CD4-positive, alpha-beta T cell treated with Interleukin-6 for 4 hours (primary cell): ENCODE measurements around the gene PRICKLE2.

ENCODE experiments used
- DNase-seq: peaks from one replicate; pipeline ENCODE4 v3.0.0-alpha.2; 2020; ENCODE audit warnings: mixed read lengths

Gene PRICKLE2

DNA sequence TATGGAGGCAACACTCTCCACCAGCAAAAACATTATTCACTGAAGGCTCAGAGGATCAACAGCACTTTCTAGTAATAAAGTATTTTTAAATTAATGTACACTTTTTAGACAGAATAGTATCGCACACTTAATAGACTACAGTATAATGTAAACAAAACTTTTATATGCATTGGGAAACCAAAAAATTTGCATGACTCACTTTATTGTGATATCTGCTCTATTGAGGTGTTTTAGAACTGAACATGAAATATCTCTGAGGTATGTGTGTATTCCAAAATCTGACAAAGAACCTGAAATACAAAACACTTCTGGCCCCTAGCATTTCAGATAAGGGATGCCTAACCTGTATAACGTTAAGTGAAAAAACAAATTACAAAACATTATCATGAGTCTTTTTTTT, 99.7 kb downstream of the PRICKLE2 start:
- no peak for DNase-seq

DNA sequence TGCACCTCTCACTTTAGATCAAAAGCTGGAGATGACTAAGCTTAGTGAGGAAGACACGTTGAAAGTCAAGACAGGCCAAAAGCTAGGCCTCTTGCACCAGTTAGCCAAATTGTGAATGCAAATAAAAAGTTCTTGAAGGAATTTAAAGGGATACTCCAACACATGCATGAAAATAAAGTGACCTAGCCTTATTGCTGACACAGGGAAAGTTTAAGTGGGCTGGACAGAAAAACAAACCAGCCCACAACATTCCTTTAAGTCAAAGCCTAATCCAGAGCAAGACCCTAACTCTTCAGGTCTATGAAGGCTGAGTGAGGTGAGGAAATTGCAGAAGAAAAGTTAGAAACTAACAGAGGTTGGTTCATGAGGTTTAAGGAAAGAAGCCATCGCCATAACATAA, 101.3 kb downstream of the PRICKLE2 start:
- no peak for DNase-seq

DNA sequence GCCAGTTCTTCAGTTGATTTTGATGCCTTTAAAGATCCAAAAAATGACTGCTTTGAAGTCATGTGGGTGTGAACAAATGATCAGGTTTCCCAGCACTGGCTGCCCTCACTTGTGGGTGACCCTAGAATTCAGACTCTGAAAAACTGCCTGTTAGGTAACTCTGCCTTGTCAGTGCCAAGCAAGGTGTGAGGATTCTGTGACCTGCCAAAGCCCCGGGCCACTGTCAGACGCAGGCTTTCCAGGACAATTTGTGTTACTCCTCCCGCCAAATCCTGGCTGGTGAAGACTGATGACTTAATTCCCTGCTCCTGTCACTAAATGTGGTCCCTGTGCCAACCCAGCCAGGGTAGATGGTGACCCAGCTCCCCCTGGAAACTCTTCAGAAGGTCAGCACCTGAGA, 102.8 kb downstream of the PRICKLE2 start:
- no peak for DNase-seq

- DNase-seq: no peak
Measured at GRCh38 chr3:64121750-64122311, 103.4 kb downstream of the PRICKLE2 start.

- DNase-seq: no peak
Measured at GRCh38 chr3:64120876-64121275, 104.4 kb downstream of the PRICKLE2 start.

DNA sequence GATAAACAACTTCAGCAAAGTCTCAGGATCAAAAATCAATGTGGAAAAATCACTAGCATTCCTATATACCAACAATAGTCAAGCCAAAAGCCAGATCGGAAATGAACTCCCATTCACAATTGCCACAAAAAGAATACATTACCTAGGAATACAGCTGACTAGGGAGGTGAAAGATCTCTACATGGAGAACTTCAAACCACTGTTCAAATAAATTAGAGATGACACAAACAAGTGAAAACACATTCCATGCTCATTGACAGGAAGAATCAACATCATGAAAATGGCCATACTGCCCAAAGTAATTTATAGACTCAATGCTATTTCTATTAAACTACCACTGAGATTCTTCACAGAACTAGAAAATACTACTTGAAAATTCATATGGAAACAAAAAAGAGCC, 107.8 kb downstream of the PRICKLE2 start:
- no peak for DNase-seq

DNA sequence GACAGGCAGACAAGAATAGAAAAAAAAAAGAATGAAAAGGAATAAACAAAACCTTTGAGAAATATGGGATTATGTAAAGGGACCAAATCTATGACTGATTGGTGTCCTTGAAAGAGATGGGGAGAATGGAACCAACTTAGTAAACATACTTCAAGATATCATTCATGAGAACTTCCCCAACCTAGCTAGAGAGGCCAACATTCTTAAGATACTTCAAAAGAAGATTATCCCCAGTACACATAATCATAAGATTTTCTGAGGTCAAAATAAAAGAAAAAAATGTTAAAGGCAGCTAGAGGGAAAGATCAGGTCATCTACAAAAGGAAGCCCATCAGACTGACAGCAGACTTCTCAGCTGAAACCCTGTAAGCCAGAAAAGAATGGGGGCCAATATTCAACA, 110.6 kb downstream of the PRICKLE2 start:
- no peak for DNase-seq

DNA sequence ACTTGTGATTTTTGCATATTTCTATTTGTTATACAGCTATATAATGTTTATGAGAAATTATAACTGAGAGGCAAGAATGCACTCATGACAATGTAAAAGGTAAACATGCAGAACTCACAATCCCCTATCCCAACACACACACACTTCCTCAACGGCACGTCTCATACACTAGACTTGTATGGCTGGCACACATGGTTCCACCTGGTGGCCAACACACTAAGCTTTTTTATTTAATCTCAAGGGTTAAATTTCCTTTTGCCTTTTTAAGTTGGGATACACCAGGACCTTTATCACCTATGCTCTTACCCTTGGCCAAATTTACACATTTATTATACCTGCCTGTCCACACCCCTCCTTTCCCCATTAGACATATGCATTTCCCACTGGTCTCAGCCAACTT, 113.4 kb downstream of the PRICKLE2 start:
- no peak for DNase-seq

GRCh38 chr3:64111083-64111482, 114.2 kb downstream of the PRICKLE2 start:
- DNase-seq: no peak

DNA sequence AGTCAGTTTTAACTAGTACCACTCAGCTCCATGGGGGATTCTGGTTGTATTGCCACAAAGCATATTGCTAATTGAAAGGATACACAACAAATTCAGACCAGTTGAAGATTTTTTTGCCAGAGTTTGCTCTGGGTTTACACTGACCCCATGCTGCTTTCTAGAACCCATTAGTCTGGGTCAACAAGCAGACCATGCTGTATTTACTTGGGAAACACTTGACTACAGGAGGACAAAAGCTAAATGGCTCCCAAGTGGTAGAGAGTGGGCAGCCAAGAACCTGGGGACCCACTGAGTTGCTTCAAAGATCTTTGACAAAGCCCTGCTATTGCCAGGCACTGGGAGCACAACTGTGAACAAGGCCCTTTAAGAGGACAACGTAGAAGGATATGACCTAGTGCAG, 115.2 kb downstream of the PRICKLE2 start:
- DNase-seq: no peak

- no peak for DNase-seq
Measured at GRCh38 chr3:64109438-64109837, 115.8 kb downstream of the PRICKLE2 start.

DNA sequence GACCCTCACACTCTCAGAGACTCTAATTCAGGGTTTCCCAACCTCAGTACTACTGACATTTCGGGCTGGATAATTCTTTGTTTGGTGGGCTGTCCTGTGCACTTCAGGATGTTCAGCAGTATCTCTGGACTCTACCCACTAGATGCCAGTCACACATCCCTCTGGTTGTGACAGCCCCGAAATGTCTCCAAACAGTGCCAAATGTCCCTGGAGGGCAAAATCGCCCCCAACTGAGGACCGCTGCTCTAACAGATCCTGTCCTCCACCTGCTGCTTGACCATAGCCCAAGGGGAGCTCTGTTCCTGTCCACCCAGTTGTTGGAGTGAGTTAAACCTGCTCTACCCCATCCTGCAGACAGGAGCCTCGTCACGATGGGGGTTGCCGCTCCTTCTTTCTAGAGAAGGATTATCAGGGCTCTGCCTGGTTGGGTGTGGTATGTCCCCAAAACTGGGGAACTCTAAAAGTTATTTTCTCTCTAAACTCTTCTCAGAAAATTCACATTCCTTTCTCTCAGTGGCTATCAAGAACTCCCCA, 116.4 kb downstream of the PRICKLE2 start:
- DNase-seq: no peak

- DNase-seq: no peak
Measured at GRCh38 chr3:64108231-64108630, 117.0 kb downstream of the PRICKLE2 start.

GRCh38 chr3:64107190-64107589, 118.1 kb downstream of the PRICKLE2 start:
- no peak for DNase-seq

DNA sequence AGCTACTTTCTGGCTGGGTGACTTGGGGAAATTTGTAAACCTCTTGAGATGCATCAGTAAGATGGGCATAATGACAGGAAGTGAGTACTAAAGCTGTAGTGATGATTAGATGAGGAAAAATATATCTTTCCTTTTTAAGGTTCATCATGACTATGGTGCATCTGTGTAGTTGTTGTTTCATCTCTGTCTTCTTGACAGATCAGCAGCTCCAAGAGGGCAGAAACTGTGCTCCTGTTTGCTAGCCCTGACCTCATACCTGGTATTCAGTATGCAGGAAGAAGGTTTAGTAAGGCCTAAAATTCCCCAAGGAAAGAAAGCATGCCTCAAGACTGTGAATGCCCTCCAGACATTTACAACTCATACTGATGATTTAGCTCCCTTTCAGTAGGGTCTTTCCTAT, 119.5 kb downstream of the PRICKLE2 start:
- no peak for DNase-seq

DNA sequence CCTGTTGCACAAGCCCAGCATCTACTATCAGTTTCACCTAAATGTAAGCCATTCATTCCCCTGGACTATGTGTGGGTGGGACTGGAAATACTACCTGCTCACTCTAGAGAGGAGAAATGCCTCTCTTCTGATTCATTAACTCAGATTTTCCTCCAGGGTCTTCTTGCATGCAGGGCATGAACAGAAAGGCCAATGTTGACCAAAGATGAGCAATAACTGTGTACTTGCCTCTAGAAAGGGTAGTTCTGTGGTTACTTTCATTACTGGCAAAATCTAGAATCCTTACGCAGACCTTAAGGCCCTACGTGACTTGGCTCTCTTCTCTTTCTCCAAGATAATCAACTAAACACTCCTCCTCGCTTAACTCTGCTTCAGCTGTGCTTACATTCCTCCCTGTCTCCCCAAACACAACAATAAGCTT, 120.6 kb downstream of the PRICKLE2 start:
- no peak for DNase-seq

GRCh38 chr3:64104006-64104405, 121.3 kb downstream of the PRICKLE2 start:
- DNase-seq: no peak

DNA sequence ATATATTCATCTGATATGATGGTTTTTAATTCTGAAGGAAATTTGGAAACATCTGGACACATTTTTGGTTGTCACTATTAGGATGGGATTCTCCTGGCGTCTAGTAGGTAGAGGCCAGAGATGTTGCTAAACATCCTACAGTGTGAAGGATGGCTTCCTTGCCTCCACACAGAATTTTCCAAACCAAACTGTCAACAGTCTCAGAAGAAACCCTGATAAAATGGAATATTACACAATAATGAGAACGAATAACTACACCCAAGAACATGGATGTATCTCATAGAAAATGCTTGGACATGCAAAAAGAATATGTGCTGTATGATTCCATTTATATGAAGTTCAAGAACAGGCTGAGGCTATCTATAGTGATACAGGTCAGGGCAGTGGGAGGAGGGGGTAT, 122.1 kb downstream of the PRICKLE2 start:
- no peak for DNase-seq

DNA sequence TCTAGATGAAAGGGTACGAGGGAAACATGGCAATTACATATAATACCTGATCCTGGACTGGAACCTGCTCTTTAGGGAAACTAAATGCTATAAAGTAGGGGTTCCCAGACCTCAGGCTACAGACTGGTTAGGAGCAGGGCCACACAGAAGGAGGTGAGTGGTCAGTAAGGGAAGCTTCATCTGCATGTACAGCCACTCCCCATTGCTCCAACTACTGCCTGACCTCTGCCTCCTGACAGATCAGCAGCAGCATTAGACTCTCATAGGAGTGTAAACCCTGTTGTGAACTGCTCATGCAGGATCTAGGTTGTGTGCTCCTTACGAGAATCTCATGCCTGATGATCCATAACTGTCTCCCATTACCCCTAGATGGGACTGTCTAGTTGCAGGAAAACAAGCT, 123.1 kb downstream of the PRICKLE2 start:
- DNase-seq: no peak

- no peak for DNase-seq
Measured at GRCh38 chr3:64099316-64099715, 126.0 kb downstream of the PRICKLE2 start.

DNA sequence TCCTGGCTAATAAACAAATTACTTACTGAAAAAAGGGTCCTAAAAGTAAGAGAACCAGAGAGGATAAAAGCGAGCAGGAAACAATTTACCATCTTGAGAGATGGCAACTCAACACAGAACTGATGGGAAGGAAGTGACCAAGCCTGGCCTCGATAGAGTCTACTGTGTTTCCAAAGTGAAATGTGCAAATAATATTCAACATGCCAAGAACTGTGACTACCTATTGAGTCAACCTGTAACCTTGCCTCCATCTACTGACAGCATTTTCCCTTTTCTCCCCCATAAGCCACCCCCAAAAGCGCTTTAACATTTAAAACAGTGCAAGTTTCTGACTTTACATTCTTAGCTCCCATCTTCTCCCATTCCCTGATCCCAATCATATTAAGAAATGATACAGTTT, 126.6 kb downstream of the PRICKLE2 start:
- DNase-seq: no peak

- no peak for DNase-seq
Measured at GRCh38 chr3:64097920-64098319, 127.3 kb downstream of the PRICKLE2 start.

DNA sequence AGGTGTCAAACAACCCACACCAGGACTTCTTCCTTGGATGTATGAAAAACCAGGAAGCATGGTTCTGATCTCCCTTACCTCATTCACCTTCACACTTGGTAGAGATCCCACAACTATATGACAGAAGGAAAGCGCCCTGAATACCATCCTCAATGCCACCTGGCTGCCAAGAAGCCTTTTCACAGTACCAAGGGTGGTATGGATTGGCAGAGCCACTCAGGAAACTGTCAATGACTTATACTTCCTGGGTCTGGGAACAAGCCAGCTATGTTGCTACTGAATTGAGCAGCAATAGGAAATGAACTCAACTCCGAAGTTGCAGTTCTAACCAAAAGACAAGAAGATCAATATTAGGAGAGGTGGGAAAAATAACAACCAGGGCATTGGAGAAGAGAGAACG, 129.5 kb downstream of the PRICKLE2 start:
- DNase-seq: no peak

DNA sequence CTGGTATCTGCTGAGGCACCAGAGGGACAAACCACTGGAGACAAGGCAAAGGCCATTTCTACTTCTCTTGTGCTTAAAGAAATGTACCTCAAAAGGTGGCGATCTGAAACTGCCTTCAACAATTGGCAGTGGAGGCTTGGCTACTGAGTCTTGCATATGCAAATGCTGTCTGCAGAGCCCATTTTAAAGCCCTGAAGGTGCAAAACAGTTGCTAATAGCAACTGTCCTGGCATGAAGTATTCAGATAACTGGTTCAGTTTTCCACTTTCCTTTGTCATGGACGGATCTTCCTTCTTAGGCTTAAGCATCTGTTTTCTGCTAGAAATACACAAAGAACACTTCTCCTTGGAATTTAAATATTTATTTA, 130.6 kb downstream of the PRICKLE2 start:
- no peak for DNase-seq
